ENCODE measurements around the gene CRIM1. TPM values are rescaled to one million over a fixed set of nuclear protein-coding genes. Genes with fewer than 3 reads are reported as not detected.

Gene CRIM1
- total RNA-seq, 4 donors from 2014 or later: 179 to 229 (median 188) TPM

DNA sequence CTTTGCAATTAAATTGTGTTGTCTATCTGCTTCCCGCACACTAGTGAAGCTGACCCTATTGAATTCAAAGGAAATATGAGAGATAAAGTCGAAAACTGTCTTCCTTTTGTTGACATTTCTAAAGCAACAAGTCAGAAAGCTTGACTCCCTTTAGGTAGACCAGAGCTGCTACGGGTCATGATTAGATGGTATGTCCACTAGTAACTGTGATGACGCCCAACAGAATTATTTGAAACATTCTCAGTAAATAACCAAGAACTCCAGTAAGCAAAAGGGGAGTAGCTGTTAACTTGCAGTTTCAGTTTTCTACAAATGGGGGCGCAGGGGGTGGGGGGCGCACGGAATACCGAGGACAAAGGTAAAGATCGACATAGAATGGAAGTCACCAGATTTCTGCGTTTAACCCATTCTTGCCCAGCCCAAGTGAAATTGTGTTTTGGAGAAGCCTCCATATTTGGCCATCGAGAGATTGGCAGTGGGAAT is 56.4 kb downstream of the CRIM1 start:
- Histone ChIP-seq H3K36me3 (no peaks in the 10 kb centered on the region), H3K4me1 (peaks cover 0 to 90% (median 35%) of the 10 kb centered on the region in 4 donors), H3K27ac (peak overlapping the region in 1 of 4 donors; percentile 5), H3K27me3 (no peaks in the 10 kb centered on the region), H3K4me3 (no peak overlapping the region), H3K9me3 (no peaks in the 10 kb centered on the region)
- 50 to 57% methylated on average over 11 of the region's 11 CpGs for WGBS, 2 donors
- no peak for DNase-seq (ENCODE audit: low spot score in 2 of 2)
- no peak for TF ChIP-seq POLR2A (IDR thresholded peaks at IDR 0.05)
- no peak for TF ChIP-seq EP300 (IDR thresholded peaks at IDR 0.05)
- TF ChIP-seq, protein P1, sequence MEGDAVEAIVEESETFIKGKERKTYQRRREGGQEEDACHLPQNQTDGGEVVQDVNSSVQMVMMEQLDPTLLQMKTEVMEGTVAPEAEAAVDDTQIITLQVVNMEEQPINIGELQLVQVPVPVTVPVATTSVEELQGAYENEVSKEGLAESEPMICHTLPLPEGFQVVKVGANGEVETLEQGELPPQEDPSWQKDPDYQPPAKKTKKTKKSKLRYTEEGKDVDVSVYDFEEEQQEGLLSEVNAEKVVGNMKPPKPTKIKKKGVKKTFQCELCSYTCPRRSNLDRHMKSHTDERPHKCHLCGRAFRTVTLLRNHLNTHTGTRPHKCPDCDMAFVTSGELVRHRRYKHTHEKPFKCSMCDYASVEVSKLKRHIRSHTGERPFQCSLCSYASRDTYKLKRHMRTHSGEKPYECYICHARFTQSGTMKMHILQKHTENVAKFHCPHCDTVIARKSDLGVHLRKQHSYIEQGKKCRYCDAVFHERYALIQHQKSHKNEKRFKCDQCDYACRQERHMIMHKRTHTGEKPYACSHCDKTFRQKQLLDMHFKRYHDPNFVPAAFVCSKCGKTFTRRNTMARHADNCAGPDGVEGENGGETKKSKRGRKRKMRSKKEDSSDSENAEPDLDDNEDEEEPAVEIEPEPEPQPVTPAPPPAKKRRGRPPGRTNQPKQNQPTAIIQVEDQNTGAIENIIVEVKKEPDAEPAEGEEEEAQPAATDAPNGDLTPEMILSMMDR (IDR thresholded peaks at IDR 0.05): no peak

DNA sequence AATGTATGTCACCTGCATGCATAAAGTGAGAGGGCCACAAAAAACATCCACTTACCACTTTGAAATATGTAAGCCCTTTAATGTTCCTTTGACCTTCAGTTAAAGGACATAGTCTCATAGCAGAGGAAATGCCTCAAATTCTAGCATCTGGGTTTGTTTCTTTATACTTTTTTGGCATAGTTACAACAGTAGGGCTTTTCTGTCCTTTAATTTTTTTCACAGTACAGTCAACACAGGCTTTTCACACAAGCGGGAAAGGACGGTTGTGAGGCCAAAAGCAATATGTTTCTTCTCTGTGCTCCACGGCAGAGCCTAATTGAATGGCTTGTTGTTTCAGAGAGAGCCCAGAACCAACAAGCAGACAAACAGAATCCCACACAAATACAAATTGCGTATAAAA is 57.6 kb downstream of the CRIM1 start:
- no peak for DNase-seq (ENCODE audit: low spot score in 2 of 2)
- no peaks in the 10 kb centered on the region for H3K36me3 ChIP-seq
- H3K4me3 ChIP-seq: no peak overlapping the region
- no peaks in the 10 kb centered on the region for H3K27me3 ChIP-seq
- WGBS, 2 donors: 23 to 25% methylated on average over 4 of the region's 4 CpGs
- peak overlapping the region in 1 of 4 donors; percentile 5 for H3K27ac ChIP-seq
- TF ChIP-seq POLR2A (IDR thresholded peaks at IDR 0.05) (no peak), EP300 (IDR thresholded peaks at IDR 0.05) (peak in 1 of 2 donors; percentile 60)
- H3K4me1 ChIP-seq: peaks cover 0 to 86% (median 35%) of the 10 kb centered on the region in 4 donors
- no peaks in the 10 kb centered on the region for H3K9me3 ChIP-seq

- peaks cover 0 to 82% (median 32%) of the 10 kb centered on the region in 4 donors for H3K4me1 ChIP-seq
- TF ChIP-seq POLR2A (IDR thresholded peaks at IDR 0.05) (no peak), EP300 (IDR thresholded peaks at IDR 0.05) (no peak)
- TF ChIP-seq, protein P1 (IDR thresholded peaks at IDR 0.05): no peak
- no peak overlapping the region for H3K27ac ChIP-seq
- 90 to 92% methylated on average over 4 of the region's 4 CpGs for WGBS, 2 donors
- no peaks in the 10 kb centered on the region for H3K9me3 ChIP-seq
- DNase-seq (ENCODE audit: low spot score in 2 of 2): no peak
- no peaks in the 10 kb centered on the region for H3K27me3 ChIP-seq
- H3K36me3 ChIP-seq: no peaks in the 10 kb centered on the region
- H3K4me3 ChIP-seq: no peak overlapping the region
Observed at GRCh38 chr2:36414307-36414706, 58.7 kb downstream of the CRIM1 start.

- Histone ChIP-seq H3K4me1 (peaks cover 0 to 77% (median 26%) of the 10 kb centered on the region in 4 donors), H3K27me3 (no peaks in the 10 kb centered on the region), H3K9me3 (no peaks in the 10 kb centered on the region), H3K27ac (no peak overlapping the region), H3K4me3 (no peak overlapping the region), H3K36me3 (no peaks in the 10 kb centered on the region)
- WGBS, 2 donors: 71 to 76% methylated on average over 6 of the region's 6 CpGs
- no peak for DNase-seq (ENCODE audit: low spot score in 2 of 2)
- TF ChIP-seq POLR2A (IDR thresholded peaks at IDR 0.05) (no peak), EP300 (IDR thresholded peaks at IDR 0.05) (no peak)
- TF ChIP-seq, protein P1 (IDR thresholded peaks at IDR 0.05): no peak
Observed at GRCh38 chr2:36415381-36416022, 59.9 kb downstream of the CRIM1 start.

GRCh38 chr2:36416370-36417165 is 61.0 kb downstream of the CRIM1 start:
- Histone ChIP-seq H3K27me3 (no peaks in the 10 kb centered on the region), H3K4me3 (no peak overlapping the region), H3K9me3 (no peaks in the 10 kb centered on the region), H3K27ac (no peak overlapping the region), H3K36me3 (no peaks in the 10 kb centered on the region), H3K4me1 (peaks cover 0 to 66% (median 17%) of the 10 kb centered on the region in 4 donors)
- TF ChIP-seq, protein P1 (IDR thresholded peaks at IDR 0.05): no peak
- no peak for TF ChIP-seq POLR2A (IDR thresholded peaks at IDR 0.05)
- TF ChIP-seq EP300 (IDR thresholded peaks at IDR 0.05): no peak
- WGBS, 2 donors: 75 to 79% methylated on average over 8 of the region's 8 CpGs
- no peak for DNase-seq (ENCODE audit: low spot score in 2 of 2)

Data from tibial nerve (tissue), 4 donors.